OCI-LY3 (cell line): ENCODE results near the gene PRPSAP1.
"Not testable (repeated sequence)": the region's sequence is repeated elsewhere in the genome, so short reads cannot be mapped to it uniquely, and the experiment has no call there.

ENCODE experiments used
- H2AFZ ChIP-seq: fragments of 200-600, 300-600 bp; shearing (Covaris generic); 2 replicates; pipeline ENCODE4 v1.6.0; 2014; ENCODE audit warnings: antibody characterized with exemption, low read depth, low read length
- H3K27ac ChIP-seq: fragments of 200-600, 300-600 bp; sonication (generic); 2 replicates; pipeline ENCODE4 v1.5.1; 2014; ENCODE audit warnings: mild to moderate bottlenecking, low read length, moderate library complexity, mixed read lengths
- H3K27me3 ChIP-seq: fragments of 200-600, 300-600 bp; sonication (generic); 2 replicates; pipeline ENCODE4 v1.6.1; 2014; ENCODE audit warnings: low read depth, low read length, mixed read lengths
- H3K36me3 ChIP-seq: fragments of 200-600, 300-600 bp; sonication (generic); replicated peaks from 2 replicates; pipeline ENCODE3; 2014; ENCODE audit warnings: low read depth, low read length, mixed read lengths
- H3K4me1 ChIP-seq: fragments of 300-600, 200-600 bp; sonication (generic); 2 replicates; pipeline ENCODE4 v1.6.1; 2014; ENCODE audit warnings: low read length, mixed read lengths
- H3K4me2 ChIP-seq: fragments of 200-600, 300-600 bp; sonication (generic); 2 replicates; pipeline ENCODE4 v1.6.1; 2014; ENCODE audit warnings: low read length, mixed read lengths
- H3K4me3 ChIP-seq: fragments of 300-600, 200-600 bp; sonication (generic); 2 replicates; pipeline ENCODE4 v1.5.1; 2014; ENCODE audit warnings: antibody characterized with exemption, mild to moderate bottlenecking, low read length, moderate library complexity
- H3K79me2 ChIP-seq: fragments of 300-600, 200-600 bp; shearing (Covaris generic); 2 replicates; pipeline ENCODE4 v1.6.1; 2014; ENCODE audit warnings: mild to moderate bottlenecking, low read length, mixed read lengths
- H3K9ac ChIP-seq: fragments of 300-600, 200-600 bp; shearing (Covaris generic); 2 replicates; pipeline ENCODE4 v1.6.0; 2014; ENCODE audit warnings: mild to moderate bottlenecking, low read length, moderate library complexity
- H3K9me3 ChIP-seq: fragments of 200-600, 300-600 bp; shearing (Covaris generic); 2 replicates; pipeline ENCODE4 v1.6.1; 2014; ENCODE audit warnings: low read length, mixed read lengths; ENCODE audit not compliant: insufficient read depth
- H4K20me1 ChIP-seq: fragments of 200-600, 300-600 bp; sonication (generic); 2 replicates; pipeline ENCODE4 v1.6.1; 2016; ENCODE audit warnings: low read length, mixed read lengths; ENCODE audit not compliant: insufficient read depth
- CTCF ChIP-seq: fragments of 200-600, 300-600 bp; sonication (generic); IDR thresholded peaks from 2 replicates; pipeline ENCODE4 v1.5.1; 2014; ENCODE audit warnings: antibody characterized with exemption, low read length, low read depth
- EZH2phosphoT487 ChIP-seq: fragments of 200-600 bp; shearing (Covaris generic); IDR thresholded peaks from 2 replicates; pipeline ENCODE4 v1.6.1; 2018; ENCODE audit warnings: antibody characterized with exemption, mixed run types, low read depth

The PRPSAP1 gene

GRCh38 chr17:76351526-76352071 lies 2.1 kb downstream of the PRPSAP1 start:
- no peak overlapping the region for H3K4me3 ChIP-seq
- peaks cover 6% of the 10 kb centered on the region for H3K79me2 ChIP-seq
- H4K20me1 ChIP-seq = no peaks in the 10 kb centered on the region
- H3K27me3 ChIP-seq = no peaks in the 10 kb centered on the region
- H3K9me3 ChIP-seq = no peaks in the 10 kb centered on the region
- no peaks in the 10 kb centered on the region for H3K36me3 ChIP-seq
- peaks cover 9% of the 10 kb centered on the region for H3K4me1 ChIP-seq
- H3K9ac ChIP-seq = no peak overlapping the region
- TF ChIP-seq EZH2phosphoT487 (no peak), CTCF (no peak)
- H3K27ac ChIP-seq = no peak overlapping the region
- H2AFZ ChIP-seq = no peak overlapping the region
- no peak overlapping the region for H3K4me2 ChIP-seq

- Histone ChIP-seq H3K4me3 (no peak overlapping the region), H3K36me3 (no peaks in the 10 kb centered on the region), H3K9ac (no peak overlapping the region), H2AFZ (no peak overlapping the region), H3K27me3 (no peaks in the 10 kb centered on the region), H4K20me1 (no peaks in the 10 kb centered on the region), H3K79me2 (peaks cover 6% of the 10 kb centered on the region), H3K4me2 (no peak overlapping the region), H3K9me3 (no peaks in the 10 kb centered on the region), H3K27ac (no peak overlapping the region), H3K4me1 (peaks cover 9% of the 10 kb centered on the region)
- TF ChIP-seq CTCF (no peak), EZH2phosphoT487 (no peak)
These were observed 3.3 kb downstream of the PRPSAP1 start for GRCh38 chr17:76350463-76350862.

- not testable (repeated sequence) for H3K27ac ChIP-seq, H2AFZ ChIP-seq, H3K9ac ChIP-seq, H3K79me2 ChIP-seq, H3K4me3 ChIP-seq, H3K4me1 ChIP-seq, H3K4me2 ChIP-seq, H3K36me3 ChIP-seq, H3K9me3 ChIP-seq, H3K27me3 ChIP-seq, H4K20me1 ChIP-seq
These were observed 6.8 kb downstream of the PRPSAP1 start for GRCh38 chr17:76346936-76347335.

GRCh38 chr17:76345377-76345974 lies 8.2 kb downstream of the PRPSAP1 start:
- Histone ChIP-seq H2AFZ (no peak overlapping the region), H3K9me3 (no peaks in the 10 kb centered on the region), H4K20me1 (no peaks in the 10 kb centered on the region), H3K27me3 (no peaks in the 10 kb centered on the region), H3K4me3 (no peak overlapping the region), H3K9ac (no peak overlapping the region), H3K79me2 (no peaks in the 10 kb centered on the region), H3K4me1 (no peaks in the 10 kb centered on the region), H3K36me3 (peaks cover 4% of the 10 kb centered on the region), H3K27ac (no peak overlapping the region), H3K4me2 (no peak overlapping the region)
- TF ChIP-seq EZH2phosphoT487 = no peak
- no peak for TF ChIP-seq CTCF
